Measurements from ENCODE around the gene CDX1.

- TF ChIP-seq GATA2 (IDR thresholded peaks at IDR 0.05; ENCODE audit: low read depth, low read length) (no peak), GATA3 (IDR thresholded peaks at IDR 0.05; ENCODE audit: low read depth, low read length) (no peak)
Observed at GRCh38 chr5:150168864-150169263, 2.3 kb downstream of the CDX1 start.

Measured in SH-SY5Y (cell line).